Endodermal cell (in vitro differentiated cells): ENCODE results near the gene RNASE3. TPM values are rescaled to one million over a fixed set of nuclear protein-coding genes. Genes with fewer than 3 reads are reported as not detected.
"Not testable (repeated sequence)": the region's sequence is repeated elsewhere in the genome, so short reads cannot be mapped to it uniquely, and the experiment has no call there.

Experiments used
- DNase-seq: peaks from one replicate; pipeline ENCODE4 v3.0.0-alpha.2; 2017
- H3K27ac ChIP-seq: 2 replicates; pipeline ENCODE4 v1.5.1; 2013; ENCODE audit warnings: mild to moderate bottlenecking, low read depth, low read length, moderate library complexity
- H3K27me3 ChIP-seq: 2 replicates; pipeline ENCODE4 v1.6.1; 2013; ENCODE audit warnings: mild to moderate bottlenecking, low read length, moderate library complexity; ENCODE audit not compliant: insufficient read depth, control insufficient read depth, poor library complexity, severe bottlenecking
- H3K36me3 ChIP-seq: 2 replicates; pipeline ENCODE4 v1.7.0; 2013; ENCODE audit warnings: mild to moderate bottlenecking, low read length, moderate library complexity; ENCODE audit not compliant: control insufficient read depth, insufficient read depth
- H3K4me1 ChIP-seq: one replicate; pipeline ENCODE4 v1.7.0; 2013; ENCODE audit warnings: low read length; ENCODE audit not compliant: control insufficient read depth, insufficient read depth
- H3K4me3 ChIP-seq: 2 replicates; pipeline ENCODE4 v1.5.1; 2013; ENCODE audit warnings: mild to moderate bottlenecking, low read length, moderate library complexity
- H3K9ac ChIP-seq: 2 replicates; pipeline ENCODE4 v1.6.1; 2013; ENCODE audit warnings: mild to moderate bottlenecking, low read length, moderate library complexity; ENCODE audit not compliant: poor library complexity, severe bottlenecking; ENCODE audit errors: extremely low read depth
- H3K9me3 ChIP-seq: 2 replicates; pipeline ENCODE4 v1.6.1; 2013; ENCODE audit warnings: mild to moderate bottlenecking, low read length, moderate library complexity; ENCODE audit not compliant: control insufficient read depth
- H3K27ac Mint-ChIP-seq: 2 replicates; pipeline ENCODE4 v1.8.0; 2020; ENCODE audit warnings: mixed read lengths
- H3K27me3 Mint-ChIP-seq: 2 replicates; pipeline ENCODE4 v1.8.0; 2021; ENCODE audit warnings: mild to moderate bottlenecking, mixed read lengths; ENCODE audit not compliant: insufficient read depth
- H3K36me3 Mint-ChIP-seq: 2 replicates; pipeline ENCODE4 v1.8.0; 2020; ENCODE audit warnings: low read depth, mixed read lengths
- H3K4me1 Mint-ChIP-seq: 2 replicates; pipeline ENCODE4 v1.8.0; 2020; ENCODE audit warnings: mixed read lengths
- H3K4me3 Mint-ChIP-seq: 2 replicates; pipeline ENCODE4 v1.8.0; 2020; ENCODE audit warnings: mild to moderate bottlenecking, moderate library complexity, mixed read lengths
- H3K9me3 Mint-ChIP-seq: 2 replicates; pipeline ENCODE4 v1.8.0; 2020; ENCODE audit warnings: mild to moderate bottlenecking, mixed read lengths
- CTCF ChIP-seq: fragments of 200-600 bp; sonication (generic); conservative IDR thresholded peaks from 2 replicates; pipeline ENCODE4 v1.5.0; 2021; ENCODE audit warnings: antibody characterized with exemption, mild to moderate bottlenecking
- WGBS, 2 experiments: methylation state at CpG; one replicate each; pipeline versions ENCODE4 v1.1.5 to v1.1.7; 2013; ENCODE audit warnings: missing lambda C conversion rate in 2 of 2, mixed read lengths in 1 of 2; ENCODE audit not compliant: insufficient coverage in 1 of 2, insufficient read length in 1 of 2; 5-methylcytosine and 5-hydroxymethylcytosine counted together
- total RNA-seq, 2 donors: library from RNA; stranded (reverse); fragmentation: NEBNext Ultra II Directional in 1 of 2; extraction: Animal tissue kit (Norgen Biotek cat#: 25700) in 1 of 2; gene quantifications; 2 replicates in 1 of 2; 3 replicates in 1 of 2; pipeline ENCODE4 v1.2.1, GENCODE V29; 2021

The RNASE3 gene
- total RNA-seq, 2 donors from 2014 or later: not detected

- Histone ChIP-seq H3K4me3 (no peak overlapping the region), H3K9ac (no peak overlapping the region), H3K4me1 (no peaks in the 10 kb centered on the region), H3K36me3 (no peaks in the 10 kb centered on the region), H3K27me3 (no peaks in the 10 kb centered on the region), H3K9me3 (no peaks in the 10 kb centered on the region), H3K27ac (no peak overlapping the region)
- peaks cover 11% of the 10 kb centered on the region for H3K27me3 Mint-ChIP-seq
- H3K4me3 Mint-ChIP-seq: no peak overlapping the region
- H3K36me3 Mint-ChIP-seq: no peaks in the 10 kb centered on the region
- peak; percentile 76 for DNase-seq
- 65 to 83% methylated on average over 2 to 4 of the region's 4 CpGs for WGBS, 2 experiments
- H3K27ac Mint-ChIP-seq: no peak overlapping the region
- peaks cover 6% of the 10 kb centered on the region for H3K4me1 Mint-ChIP-seq
- TF ChIP-seq CTCF: peak; percentile 71
- H3K9me3 Mint-ChIP-seq: peaks cover 1% of the 10 kb centered on the region
These were observed 13.3 kb downstream of the RNASE3 start for GRCh38 chr14:20904393-20905029.

GRCh38 chr14:20905676-20906075 lies 14.5 kb downstream of the RNASE3 start:
- H3K9me3 Mint-ChIP-seq: peaks cover 11% of the 10 kb centered on the region
- no peak overlapping the region for H3K27ac Mint-ChIP-seq
- H3K36me3 Mint-ChIP-seq: no peaks in the 10 kb centered on the region
- WGBS, 2 experiments: 94 to 95% methylated on average over 2 of the region's 2 CpGs
- Histone ChIP-seq H3K27ac (no peak overlapping the region), H3K27me3 (no peaks in the 10 kb centered on the region), H3K4me1 (no peaks in the 10 kb centered on the region), H3K9me3 (no peaks in the 10 kb centered on the region), H3K36me3 (no peaks in the 10 kb centered on the region), H3K4me3 (no peak overlapping the region), H3K9ac (no peak overlapping the region)
- H3K27me3 Mint-ChIP-seq: peaks cover 2% of the 10 kb centered on the region
- no peak for TF ChIP-seq CTCF
- H3K4me3 Mint-ChIP-seq: no peak overlapping the region
- no peak for DNase-seq
- H3K4me1 Mint-ChIP-seq: peaks cover 6% of the 10 kb centered on the region

- Histone ChIP-seq H3K36me3 (no peaks in the 10 kb centered on the region), H3K9ac (no peak overlapping the region), H3K4me3 (no peak overlapping the region), H3K4me1 (no peaks in the 10 kb centered on the region), H3K27me3 (no peaks in the 10 kb centered on the region), H3K9me3 (no peaks in the 10 kb centered on the region), H3K27ac (no peak overlapping the region)
- H3K27ac Mint-ChIP-seq: no peak overlapping the region
- peaks cover 21% of the 10 kb centered on the region for H3K9me3 Mint-ChIP-seq
- H3K4me3 Mint-ChIP-seq: no peak overlapping the region
- peaks cover 3% of the 10 kb centered on the region for H3K27me3 Mint-ChIP-seq
- no peak for TF ChIP-seq CTCF
- peaks cover 6% of the 10 kb centered on the region for H3K4me1 Mint-ChIP-seq
- 100% methylated on average over 1 of the region's 1 CpG; no CpG with 5 or more reads in 1 of the 2 experiments for WGBS, 2 experiments
- no peaks in the 10 kb centered on the region for H3K36me3 Mint-ChIP-seq
- DNase-seq: no peak
These were observed 16.0 kb downstream of the RNASE3 start for GRCh38 chr14:20907214-20907613.

GRCh38 chr14:20910822-20911221 lies 19.6 kb downstream of the RNASE3 start:
- not testable (repeated sequence) for H3K27ac ChIP-seq, H3K27ac Mint-ChIP-seq, H3K9ac ChIP-seq, H3K4me3 Mint-ChIP-seq, DNase-seq, H3K9me3 ChIP-seq, H3K4me1 ChIP-seq, H3K27me3 ChIP-seq, H3K36me3 ChIP-seq, H3K27me3 Mint-ChIP-seq, H3K4me1 Mint-ChIP-seq, H3K36me3 Mint-ChIP-seq, H3K4me3 ChIP-seq
- peaks cover 26% of the 10 kb centered on the region for H3K9me3 Mint-ChIP-seq
- WGBS, 2 experiments: 84 to 86% methylated on average over 8 to 13 of the region's 14 CpGs

- not testable (repeated sequence) for H3K36me3 Mint-ChIP-seq, DNase-seq, H3K4me3 ChIP-seq, H3K9me3 ChIP-seq, H3K27ac Mint-ChIP-seq, H3K27ac ChIP-seq, H3K36me3 ChIP-seq, H3K4me1 Mint-ChIP-seq, H3K9me3 Mint-ChIP-seq, H3K9ac ChIP-seq, H3K4me1 ChIP-seq, H3K4me3 Mint-ChIP-seq
- WGBS, 2 experiments: 91 to 93% methylated on average over 8 to 11 of the region's 11 CpGs
- peaks cover 37% of the 10 kb centered on the region for H3K27me3 ChIP-seq
- H3K27me3 Mint-ChIP-seq: peaks cover 28% of the 10 kb centered on the region
These were observed 28.0 kb downstream of the RNASE3 start for GRCh38 chr14:20919038-20919756.
